Measurements from ENCODE around the gene PRKN.

DNA sequence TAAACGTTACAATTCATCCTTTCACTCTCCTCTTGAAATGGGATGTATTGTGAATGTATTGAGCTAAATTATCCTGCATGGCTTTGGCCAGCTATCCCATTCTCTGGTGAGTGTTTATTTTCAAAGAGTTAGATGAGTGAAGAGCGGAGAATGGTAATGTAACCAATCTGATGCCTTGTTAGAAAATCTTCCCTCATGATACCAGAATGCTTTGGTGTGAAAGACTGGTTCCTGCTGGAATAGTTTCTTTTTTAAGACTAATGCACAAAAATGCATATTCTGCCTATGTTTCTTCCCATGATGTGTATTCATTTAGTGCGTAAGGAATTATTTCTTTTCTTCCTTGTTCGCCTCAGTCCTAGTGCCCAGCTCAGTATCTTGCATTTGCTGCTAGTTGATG lies 506.7 kb downstream of the PRKN start:
- TF ChIP-seq, protein P1, sequence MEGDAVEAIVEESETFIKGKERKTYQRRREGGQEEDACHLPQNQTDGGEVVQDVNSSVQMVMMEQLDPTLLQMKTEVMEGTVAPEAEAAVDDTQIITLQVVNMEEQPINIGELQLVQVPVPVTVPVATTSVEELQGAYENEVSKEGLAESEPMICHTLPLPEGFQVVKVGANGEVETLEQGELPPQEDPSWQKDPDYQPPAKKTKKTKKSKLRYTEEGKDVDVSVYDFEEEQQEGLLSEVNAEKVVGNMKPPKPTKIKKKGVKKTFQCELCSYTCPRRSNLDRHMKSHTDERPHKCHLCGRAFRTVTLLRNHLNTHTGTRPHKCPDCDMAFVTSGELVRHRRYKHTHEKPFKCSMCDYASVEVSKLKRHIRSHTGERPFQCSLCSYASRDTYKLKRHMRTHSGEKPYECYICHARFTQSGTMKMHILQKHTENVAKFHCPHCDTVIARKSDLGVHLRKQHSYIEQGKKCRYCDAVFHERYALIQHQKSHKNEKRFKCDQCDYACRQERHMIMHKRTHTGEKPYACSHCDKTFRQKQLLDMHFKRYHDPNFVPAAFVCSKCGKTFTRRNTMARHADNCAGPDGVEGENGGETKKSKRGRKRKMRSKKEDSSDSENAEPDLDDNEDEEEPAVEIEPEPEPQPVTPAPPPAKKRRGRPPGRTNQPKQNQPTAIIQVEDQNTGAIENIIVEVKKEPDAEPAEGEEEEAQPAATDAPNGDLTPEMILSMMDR (IDR thresholded peaks at IDR 0.05; ENCODE audit: low read length): no peak
- no peak for TF ChIP-seq EZH2 (optimal IDR thresholded peaks at IDR 0.05; ENCODE audit: low read depth, low read length)
